OCI-LY3 (cell line): ENCODE results near the gene GADD45A.

Experiments used
- H2AFZ ChIP-seq: fragments of 200-600, 300-600 bp; shearing (Covaris generic); 2 replicates; pipeline ENCODE4 v1.6.0; 2014; ENCODE audit warnings: antibody characterized with exemption, low read depth, low read length
- H3K27ac ChIP-seq: fragments of 200-600, 300-600 bp; sonication (generic); 2 replicates; pipeline ENCODE4 v1.5.1; 2014; ENCODE audit warnings: mild to moderate bottlenecking, low read length, moderate library complexity, mixed read lengths
- H3K27me3 ChIP-seq: fragments of 200-600, 300-600 bp; sonication (generic); 2 replicates; pipeline ENCODE4 v1.6.1; 2014; ENCODE audit warnings: low read depth, low read length, mixed read lengths
- H3K36me3 ChIP-seq: fragments of 200-600, 300-600 bp; sonication (generic); replicated peaks from 2 replicates; pipeline ENCODE3; 2014; ENCODE audit warnings: low read depth, low read length, mixed read lengths
- H3K4me1 ChIP-seq: fragments of 300-600, 200-600 bp; sonication (generic); 2 replicates; pipeline ENCODE4 v1.6.1; 2014; ENCODE audit warnings: low read length, mixed read lengths
- H3K4me2 ChIP-seq: fragments of 200-600, 300-600 bp; sonication (generic); 2 replicates; pipeline ENCODE4 v1.6.1; 2014; ENCODE audit warnings: low read length, mixed read lengths
- H3K4me3 ChIP-seq: fragments of 300-600, 200-600 bp; sonication (generic); 2 replicates; pipeline ENCODE4 v1.5.1; 2014; ENCODE audit warnings: antibody characterized with exemption, mild to moderate bottlenecking, low read length, moderate library complexity
- H3K79me2 ChIP-seq: fragments of 300-600, 200-600 bp; shearing (Covaris generic); 2 replicates; pipeline ENCODE4 v1.6.1; 2014; ENCODE audit warnings: mild to moderate bottlenecking, low read length, mixed read lengths
- H3K9ac ChIP-seq: fragments of 300-600, 200-600 bp; shearing (Covaris generic); 2 replicates; pipeline ENCODE4 v1.6.0; 2014; ENCODE audit warnings: mild to moderate bottlenecking, low read length, moderate library complexity
- H3K9me3 ChIP-seq: fragments of 200-600, 300-600 bp; shearing (Covaris generic); 2 replicates; pipeline ENCODE4 v1.6.1; 2014; ENCODE audit warnings: low read length, mixed read lengths; ENCODE audit not compliant: insufficient read depth
- H4K20me1 ChIP-seq: fragments of 200-600, 300-600 bp; sonication (generic); 2 replicates; pipeline ENCODE4 v1.6.1; 2016; ENCODE audit warnings: low read length, mixed read lengths; ENCODE audit not compliant: insufficient read depth
- EZH2phosphoT487 ChIP-seq: fragments of 200-600 bp; shearing (Covaris generic); IDR thresholded peaks from 2 replicates; pipeline ENCODE4 v1.6.1; 2018; ENCODE audit warnings: antibody characterized with exemption, mixed run types, low read depth
- TF ChIP-seq, protein P1 (sequence below): fragments of 200-600, 300-600 bp; sonication (generic); IDR thresholded peaks from 2 replicates; pipeline ENCODE4 v1.5.1; 2014; ENCODE audit warnings: antibody characterized with exemption, low read length, low read depth

The GADD45A gene

DNA sequence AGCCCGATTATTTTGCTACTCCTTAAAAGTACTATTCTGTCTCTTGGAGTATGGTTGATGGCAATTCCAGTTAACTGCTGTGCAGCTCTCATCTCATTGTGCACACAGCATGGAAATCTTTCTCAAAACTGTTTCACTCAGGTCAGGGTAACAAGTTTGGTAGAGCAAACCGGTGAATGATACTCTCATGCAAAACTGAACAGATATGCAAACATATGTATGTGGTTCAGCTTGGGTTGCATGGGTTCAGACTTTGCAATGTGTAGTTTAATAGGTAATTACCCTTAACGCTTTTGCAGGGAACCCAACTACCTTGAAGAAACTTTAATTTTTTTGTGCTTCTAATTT lies 2.2 kb downstream of the GADD45A start:
- H3K4me3 ChIP-seq, result peak overlapping the region; percentile 97
- peaks cover 4% of the 10 kb centered on the region for H3K79me2 ChIP-seq
- H3K4me1 ChIP-seq, result peaks cover 10% of the 10 kb centered on the region
- no peaks in the 10 kb centered on the region for H3K9me3 ChIP-seq
- H3K4me2 ChIP-seq, result peak overlapping the region; percentile 89
- peaks cover 11% of the 10 kb centered on the region for H3K36me3 ChIP-seq
- no peaks in the 10 kb centered on the region for H4K20me1 ChIP-seq
- TF ChIP-seq, protein P1, sequence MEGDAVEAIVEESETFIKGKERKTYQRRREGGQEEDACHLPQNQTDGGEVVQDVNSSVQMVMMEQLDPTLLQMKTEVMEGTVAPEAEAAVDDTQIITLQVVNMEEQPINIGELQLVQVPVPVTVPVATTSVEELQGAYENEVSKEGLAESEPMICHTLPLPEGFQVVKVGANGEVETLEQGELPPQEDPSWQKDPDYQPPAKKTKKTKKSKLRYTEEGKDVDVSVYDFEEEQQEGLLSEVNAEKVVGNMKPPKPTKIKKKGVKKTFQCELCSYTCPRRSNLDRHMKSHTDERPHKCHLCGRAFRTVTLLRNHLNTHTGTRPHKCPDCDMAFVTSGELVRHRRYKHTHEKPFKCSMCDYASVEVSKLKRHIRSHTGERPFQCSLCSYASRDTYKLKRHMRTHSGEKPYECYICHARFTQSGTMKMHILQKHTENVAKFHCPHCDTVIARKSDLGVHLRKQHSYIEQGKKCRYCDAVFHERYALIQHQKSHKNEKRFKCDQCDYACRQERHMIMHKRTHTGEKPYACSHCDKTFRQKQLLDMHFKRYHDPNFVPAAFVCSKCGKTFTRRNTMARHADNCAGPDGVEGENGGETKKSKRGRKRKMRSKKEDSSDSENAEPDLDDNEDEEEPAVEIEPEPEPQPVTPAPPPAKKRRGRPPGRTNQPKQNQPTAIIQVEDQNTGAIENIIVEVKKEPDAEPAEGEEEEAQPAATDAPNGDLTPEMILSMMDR, result no peak
- TF ChIP-seq EZH2phosphoT487, result no peak
- H3K27ac ChIP-seq, result no peak overlapping the region
- peak overlapping the region; percentile 82 for H3K9ac ChIP-seq
- H3K27me3 ChIP-seq, result no peaks in the 10 kb centered on the region
- no peak overlapping the region for H2AFZ ChIP-seq

DNA sequence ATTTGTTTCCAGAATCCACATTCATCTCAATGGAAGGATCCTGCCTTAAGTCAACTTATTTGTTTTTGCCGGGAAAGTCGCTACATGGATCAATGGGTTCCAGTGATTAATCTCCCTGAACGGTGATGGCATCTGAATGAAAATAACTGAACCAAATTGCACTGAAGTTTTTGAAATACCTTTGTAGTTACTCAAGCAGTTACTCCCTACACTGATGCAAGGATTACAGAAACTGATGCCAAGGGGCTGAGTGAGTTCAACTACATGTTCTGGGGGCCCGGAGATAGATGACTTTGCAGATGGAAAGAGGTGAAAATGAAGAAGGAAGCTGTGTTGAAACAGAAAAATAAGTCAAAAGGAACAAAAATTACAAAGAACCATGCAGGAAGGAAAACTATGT lies 2.6 kb downstream of the GADD45A start:
- H3K9me3 ChIP-seq, result no peaks in the 10 kb centered on the region
- no peak overlapping the region for H3K4me2 ChIP-seq
- H3K27ac ChIP-seq, result no peak overlapping the region
- H2AFZ ChIP-seq, result no peak overlapping the region
- peaks cover 10% of the 10 kb centered on the region for H3K4me1 ChIP-seq
- H3K27me3 ChIP-seq, result no peaks in the 10 kb centered on the region
- H3K79me2 ChIP-seq, result peaks cover 4% of the 10 kb centered on the region
- H4K20me1 ChIP-seq, result no peaks in the 10 kb centered on the region
- H3K36me3 ChIP-seq, result peaks cover 11% of the 10 kb centered on the region
- TF ChIP-seq EZH2phosphoT487, result no peak
- TF ChIP-seq, protein P1, result no peak
- H3K4me3 ChIP-seq, result no peak overlapping the region
- H3K9ac ChIP-seq, result no peak overlapping the region

DNA sequence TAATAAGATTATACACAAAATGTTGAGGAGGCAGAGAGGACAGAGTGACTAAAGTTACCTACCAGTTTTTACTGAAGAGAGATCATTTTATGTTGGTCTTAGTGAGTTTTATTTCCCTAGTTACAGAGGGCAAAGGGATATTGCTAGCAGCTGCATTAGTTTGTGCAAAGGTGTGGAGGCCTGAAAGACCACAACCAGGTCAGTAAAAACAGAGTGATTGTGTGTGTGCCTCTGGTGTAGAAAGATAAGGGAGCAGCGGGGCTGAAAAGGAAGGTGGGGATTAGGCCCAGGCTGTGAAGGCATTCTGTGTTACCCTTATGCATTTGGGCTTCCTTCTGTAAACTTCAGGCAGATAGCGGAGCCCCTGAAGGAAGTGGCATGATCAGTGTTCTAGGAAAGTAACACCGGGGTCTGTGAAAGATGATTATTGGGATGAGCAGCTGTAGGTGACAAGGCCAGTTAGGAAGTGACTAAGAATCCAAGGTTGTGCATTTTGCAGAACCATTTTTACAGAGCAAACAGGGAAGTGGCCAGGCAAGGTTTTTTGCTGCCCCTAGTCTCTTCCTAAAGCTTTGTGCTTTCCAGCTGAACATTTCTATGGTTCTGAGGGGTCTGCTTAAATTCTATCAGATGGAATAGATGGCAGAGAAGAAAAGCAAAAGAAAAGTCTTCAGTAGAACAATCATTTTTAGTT lies 3.7 kb downstream of the GADD45A start:
- Histone ChIP-seq H3K4me2 (no peak overlapping the region), H3K27ac (no peak overlapping the region), H4K20me1 (no peaks in the 10 kb centered on the region), H3K36me3 (peaks cover 11% of the 10 kb centered on the region), H2AFZ (no peak overlapping the region), H3K79me2 (peaks cover 4% of the 10 kb centered on the region), H3K4me1 (peaks cover 10% of the 10 kb centered on the region), H3K4me3 (no peak overlapping the region), H3K9me3 (no peaks in the 10 kb centered on the region), H3K27me3 (no peaks in the 10 kb centered on the region), H3K9ac (no peak overlapping the region)
- TF ChIP-seq, protein P1, result no peak
- no peak for TF ChIP-seq EZH2phosphoT487

DNA sequence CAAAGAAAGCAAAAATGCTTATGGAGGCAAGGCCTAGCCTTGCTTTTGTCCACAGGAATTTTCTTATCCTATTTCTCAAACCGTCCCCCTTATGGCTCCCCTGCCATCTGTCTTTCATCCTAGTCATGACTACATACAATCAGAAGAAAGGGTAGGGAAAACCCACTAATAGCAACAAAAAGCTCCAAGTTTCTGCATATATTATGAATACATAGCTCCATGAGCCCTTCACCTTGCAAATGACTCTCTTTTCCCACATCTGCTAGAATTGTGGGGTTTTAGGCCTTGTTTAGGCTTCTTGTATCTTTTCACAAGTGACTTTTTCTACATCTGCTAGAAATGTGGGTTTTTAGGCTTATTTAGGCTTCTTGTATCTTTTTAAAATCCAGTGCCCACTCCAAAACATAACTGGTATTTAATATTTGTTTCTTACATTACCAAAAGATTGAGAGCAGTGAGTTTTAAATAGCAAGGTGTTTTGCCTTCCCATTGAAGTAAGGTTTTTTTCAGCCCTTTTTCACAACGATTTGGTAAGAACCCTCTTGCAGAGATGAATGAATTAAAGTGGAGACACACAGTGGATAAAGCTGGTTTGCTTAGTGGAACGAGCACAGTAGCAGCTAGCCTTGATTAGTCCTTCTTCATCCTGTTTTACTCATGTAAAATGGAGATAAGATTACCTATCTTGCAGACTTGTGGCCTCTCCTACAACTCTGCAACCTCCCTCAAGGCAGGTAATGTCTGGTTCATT lies 4.4 kb downstream of the GADD45A start:
- Histone ChIP-seq H3K9ac (no peak overlapping the region), H3K4me3 (no peak overlapping the region), H3K36me3 (peaks cover 11% of the 10 kb centered on the region)

More for the DNA sequence above, 4.4 kb downstream of the GADD45A start:
- no peaks in the 10 kb centered on the region for H4K20me1 ChIP-seq
- H3K79me2 ChIP-seq, result peaks cover 4% of the 10 kb centered on the region
- no peaks in the 10 kb centered on the region for H3K9me3 ChIP-seq
- no peak overlapping the region for H3K4me2 ChIP-seq
- H3K27ac ChIP-seq, result no peak overlapping the region
- H2AFZ ChIP-seq, result no peak overlapping the region
- no peaks in the 10 kb centered on the region for H3K27me3 ChIP-seq
- TF ChIP-seq EZH2phosphoT487, result no peak
- TF ChIP-seq, protein P1, result no peak
- H3K4me1 ChIP-seq, result peaks cover 9% of the 10 kb centered on the region
